COLO668 (cell line): ENCODE results near the gene C1QL4.

Experiments
- DNase-seq: peaks from one replicate; lab custom pipeline; 2025; ENCODE audit not compliant: unreplicated experiment; lab: John Stamatoyannopoulos, UW

Gene C1QL4

GRCh38 chr12:49348781-49349180 lies 11.8 kb upstream of the C1QL4 start:
- no peak for DNase-seq

GRCh38 chr12:49347311-49348193 lies 10.6 kb upstream of the C1QL4 start:
- DNase-seq: peak; percentile 87

- DNase-seq: peak; percentile 54
These were observed 9.8 kb upstream of the C1QL4 start, which contains the start of gene DNAJC22 for GRCh38 chr12:49346659-49347310. Gene DNAJC22 (plus strand): TSS chr12:49346888. CDS start chr12:49348873, 1,985 bp downstream.

- peak; percentile 12 for DNase-seq
These were observed 9.1 kb upstream of the C1QL4 start for GRCh38 chr12:49345825-49346658.

- peak; percentile 71 for DNase-seq
These were observed 8.2 kb upstream of the C1QL4 start for GRCh38 chr12:49345051-49345824.

GRCh38 chr12:49344486-49345050 lies 7.6 kb upstream of the C1QL4 start:
- DNase-seq: no peak

- DNase-seq: no peak
These were observed 6.1 kb upstream of the C1QL4 start for GRCh38 chr12:49342914-49343731.

- DNase-seq: peak; percentile 77
These were observed 5.3 kb upstream of the C1QL4 start for GRCh38 chr12:49342066-49342913.

GRCh38 chr12:49341777-49342065 lies 4.7 kb upstream of the C1QL4 start:
- no peak for DNase-seq

GRCh38 chr12:49340971-49341776 lies 4.2 kb upstream of the C1QL4 start:
- no peak for DNase-seq

GRCh38 chr12:49340095-49340870 lies 3.3 kb upstream of the C1QL4 start:
- no peak for DNase-seq

GRCh38 chr12:49339464-49339861 lies 2.5 kb upstream of the C1QL4 start:
- DNase-seq: no peak

- no peak for DNase-seq
These were observed 2.0 kb upstream of the C1QL4 start for GRCh38 chr12:49338830-49339463.

GRCh38 chr12:49335955-49336644 lies 888 bp downstream of the C1QL4 start:
- no peak for DNase-seq

- DNase-seq: no peak
These were observed 1.7 kb downstream of the C1QL4 start for GRCh38 chr12:49335118-49335954.
